Mesenchymal stem cell (in vitro differentiated cells and primary cell): ENCODE results near the gene GPER1.
A peak's percentile ranks its signal among the peaks of the same experiment; 100 is the strongest.

ENCODE experiments used
- DNase-seq: peaks from one replicate; pipeline ENCODE4 v3.0.0-alpha.2; 2013
- H2AFZ ChIP-seq: one replicate; pipeline ENCODE4 v1.6.1; 2013; ENCODE audit warnings: low read depth, mild to moderate bottlenecking, control low read depth, inconsistent platforms, low read length, moderate library complexity
- H2AK5ac ChIP-seq: 2 replicates; pipeline ENCODE4 v1.6.1; 2013; ENCODE audit warnings: low read length, moderate library complexity, mild to moderate bottlenecking, inconsistent platforms; ENCODE audit not compliant: severe bottlenecking
- H2BK120ac ChIP-seq: one replicate; pipeline ENCODE4 v1.6.1; 2013; ENCODE audit warnings: low read depth, mild to moderate bottlenecking, inconsistent platforms, low read length, moderate library complexity
- H2BK12ac ChIP-seq, 2 experiments: one replicate each; pipeline ENCODE4 v1.6.1; 2013; ENCODE audit warnings: inconsistent platforms in 2 of 2, low read length in 2 of 2, mild to moderate bottlenecking in 2 of 2, moderate library complexity in 2 of 2, control low read depth in 1 of 2
- H2BK15ac ChIP-seq: one replicate; pipeline ENCODE4 v1.6.1; 2013; ENCODE audit warnings: mild to moderate bottlenecking, low read depth, inconsistent platforms; ENCODE audit not compliant: poor library complexity, severe bottlenecking
- H2BK5ac ChIP-seq: 2 replicates; pipeline ENCODE4 v1.6.1; 2013; ENCODE audit warnings: low read depth, mild to moderate bottlenecking, low read length, control low read depth, inconsistent platforms; ENCODE audit not compliant: poor library complexity, severe bottlenecking
- H3K14ac ChIP-seq, 2 experiments: one replicate each; pipeline ENCODE4 v1.6.1; 2013; ENCODE audit warnings: inconsistent platforms in 2 of 2, low read length in 2 of 2, control low read depth in 1 of 2, mild to moderate bottlenecking in 1 of 2, moderate library complexity in 1 of 2
- H3K18ac ChIP-seq, 2 experiments: one replicate each; pipeline ENCODE4 v1.6.1; 2013; ENCODE audit warnings: inconsistent platforms in 2 of 2, low read length in 2 of 2, control low read depth in 1 of 2, low read depth in 1 of 2, mild to moderate bottlenecking in 1 of 2
- H3K23ac ChIP-seq, 2 experiments: one replicate each; pipeline ENCODE4 v1.6.1; 2013; ENCODE audit warnings: inconsistent platforms in 2 of 2, low read length in 2 of 2, mild to moderate bottlenecking in 2 of 2, moderate library complexity in 2 of 2, control low read depth in 1 of 2
- H3K27ac ChIP-seq: 2 replicates; pipeline ENCODE4 v1.5.1; 2013; ENCODE audit warnings: mild to moderate bottlenecking, moderate library complexity, low read length, control low read depth, inconsistent platforms; ENCODE audit not compliant: poor library complexity, severe bottlenecking
- H3K27me3 ChIP-seq, 2 experiments: 2 replicates each; pipeline versions ENCODE4 v1.6.1 to v1.7.0; 2013; ENCODE audit warnings: low read length in 2 of 2, mild to moderate bottlenecking in 2 of 2, moderate library complexity in 2 of 2, control low read depth in 1 of 2, inconsistent platforms in 1 of 2; ENCODE audit not compliant: control insufficient read depth in 1 of 2, insufficient read depth in 1 of 2
- H3K36me3 ChIP-seq, 2 experiments: 2 replicates each; pipeline versions ENCODE4 v1.6.1 to v1.7.0; 2013; ENCODE audit warnings: low read length in 2 of 2, control low read depth in 1 of 2, inconsistent platforms in 1 of 2, low read depth in 1 of 2, mild to moderate bottlenecking in 1 of 2; ENCODE audit not compliant: insufficient read depth in 2 of 2, control insufficient read depth in 1 of 2
- H3K4ac ChIP-seq, 2 experiments: one replicate each; pipeline ENCODE4 v1.6.1; 2013; ENCODE audit warnings: inconsistent platforms in 2 of 2, low read length in 2 of 2, mild to moderate bottlenecking in 2 of 2, moderate library complexity in 2 of 2, control low read depth in 1 of 2, low read depth in 1 of 2
- H3K4me1 ChIP-seq: 2 replicates; pipeline ENCODE4 v1.6.1; 2013; ENCODE audit warnings: low read depth, low read length, control low read depth; ENCODE audit not compliant: control insufficient read depth, insufficient read depth
- H3K4me2 ChIP-seq: 2 replicates; pipeline ENCODE4 v1.6.1; 2013; ENCODE audit warnings: low read length, mild to moderate bottlenecking, inconsistent platforms; ENCODE audit not compliant: poor library complexity, severe bottlenecking
- H3K4me3 ChIP-seq, 2 experiments: 2 replicates each; pipeline versions ENCODE4 v1.5.1 to v1.7.0; 2013; ENCODE audit warnings: low read length in 2 of 2, mild to moderate bottlenecking in 2 of 2, control low read depth in 1 of 2, low read depth in 1 of 2; ENCODE audit not compliant: insufficient read depth in 1 of 2
- H3K79me1 ChIP-seq: replicated peaks from 2 replicates; pipeline ENCODE4 v1.6.1; 2013; ENCODE audit warnings: mild to moderate bottlenecking, control low read depth, low read length, inconsistent platforms; ENCODE audit not compliant: poor library complexity, severe bottlenecking
- H3K9ac ChIP-seq: 2 replicates; pipeline ENCODE4 v1.7.0; 2013; ENCODE audit warnings: mild to moderate bottlenecking, low read length, moderate library complexity
- H3K9me3 ChIP-seq: 2 replicates; pipeline ENCODE4 v1.7.0; 2013; ENCODE audit warnings: mild to moderate bottlenecking, low read length; ENCODE audit not compliant: control insufficient read depth
- H4K8ac ChIP-seq: one replicate; pipeline ENCODE4 v1.6.1; 2013; ENCODE audit warnings: inconsistent platforms, mild to moderate bottlenecking, low read length, moderate library complexity
- H4K91ac ChIP-seq: one replicate; pipeline ENCODE4 v1.6.1; 2013; ENCODE audit warnings: mild to moderate bottlenecking, low read length, inconsistent platforms
- WGBS: methylation state at CpG from one replicate; pipeline ENCODE4 v1.1.7; 2013; ENCODE audit warnings: mixed read lengths; 5-methylcytosine and 5-hydroxymethylcytosine counted together

GPER1 gene

DNA sequence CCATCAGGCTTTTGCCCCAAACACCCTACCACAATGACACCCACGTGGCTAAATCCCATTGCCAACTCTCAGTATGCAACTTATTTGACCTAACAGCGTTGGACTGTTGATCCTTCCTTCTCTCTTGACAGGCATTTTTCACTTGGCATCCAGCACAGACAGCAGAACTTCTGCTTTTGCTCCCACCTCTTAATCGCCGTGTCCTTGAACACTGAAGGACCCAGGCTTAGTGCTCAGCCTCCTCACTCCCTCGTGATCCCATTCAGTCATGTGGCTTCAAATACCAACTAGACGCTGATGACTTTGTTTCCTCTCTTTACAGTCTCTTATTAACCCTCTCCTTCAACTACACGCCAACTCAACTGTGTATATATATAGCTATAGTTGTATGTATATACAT, 47.0 kb downstream of the GPER1 start:
- Histone ChIP-seq H2AFZ (no peak overlapping the region), H3K4me3 (no peak overlapping the region), H3K14ac (no peak overlapping the region), H3K4me2 (no peak overlapping the region), H3K4ac (no peak overlapping the region), H3K4me1 (peaks cover 11% of the 10 kb centered on the region), H4K8ac (no peak overlapping the region), H3K9me3 (no peaks in the 10 kb centered on the region), H3K27ac (no peak overlapping the region), H2BK120ac (no peak overlapping the region), H2BK15ac (no peak overlapping the region), H3K36me3 (peaks cover under 1 to 8% of the 10 kb centered on the region in 2 experiments), H2BK12ac (no peak overlapping the region), H3K23ac (no peak overlapping the region), H2BK5ac (no peak overlapping the region), H3K18ac (no peak overlapping the region), H3K79me1 (peaks cover 30% of the 10 kb centered on the region), H4K91ac (no peak overlapping the region), H2AK5ac (no peak overlapping the region), H3K9ac (no peak overlapping the region), H3K27me3 (no peaks in the 10 kb centered on the region)
- 98% methylated on average over 5 of the region's 7 CpGs for WGBS
- DNase-seq, result no peak

DNA sequence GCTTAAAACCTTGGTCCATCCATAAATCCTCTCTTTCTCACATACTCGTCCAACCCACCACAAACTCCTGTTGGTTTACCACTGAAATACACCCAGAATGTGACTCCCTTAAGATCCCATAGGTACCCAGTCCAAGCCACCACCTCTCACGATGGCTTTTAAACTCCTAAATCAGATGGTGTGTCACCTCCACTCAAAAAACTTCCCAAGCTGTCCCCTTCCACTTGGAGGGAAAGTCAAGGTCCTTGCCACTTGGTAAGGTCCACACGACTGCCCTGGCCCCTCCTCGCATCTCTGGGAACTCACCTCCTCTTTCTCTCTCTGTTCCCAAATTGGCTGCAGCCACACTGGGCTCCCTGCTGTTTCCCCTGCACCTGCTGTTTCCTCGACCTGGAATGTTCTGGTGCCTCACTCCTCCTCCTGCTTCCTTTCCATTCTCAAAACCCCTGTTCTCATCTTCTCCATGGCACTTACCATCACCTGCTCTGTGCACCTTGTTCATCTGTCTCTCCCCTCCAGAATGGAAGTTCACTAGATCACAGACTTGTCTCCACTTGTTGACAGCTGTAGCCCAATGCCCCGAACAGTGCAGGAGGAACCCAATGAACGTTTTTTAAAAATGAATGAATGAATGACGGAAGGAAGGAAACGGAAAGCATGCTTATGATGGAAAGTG, 49.1 kb downstream of the GPER1 start:
- no peak overlapping the region for H3K27ac ChIP-seq
- H2BK12ac ChIP-seq, result no peak overlapping the region
- H2AFZ ChIP-seq, result no peak overlapping the region
- peak overlapping the region in 1 of 2 experiments; percentile 75 for H3K4ac ChIP-seq
- DNase-seq, result peak; percentile 20
- H3K4me1 ChIP-seq, result peaks cover 10% of the 10 kb centered on the region
- H2BK5ac ChIP-seq, result no peak overlapping the region
- peak overlapping the region in 1 of 2 experiments; percentile 54 for H3K18ac ChIP-seq
- peak overlapping the region; percentile 61 for H4K8ac ChIP-seq
- H3K36me3 ChIP-seq, result no peaks in the 10 kb centered on the region
- no peaks in the 10 kb centered on the region for H3K9me3 ChIP-seq
- no peak overlapping the region for H3K14ac ChIP-seq
- no peak overlapping the region for H3K23ac ChIP-seq
- no peak overlapping the region for H2BK15ac ChIP-seq
- H3K4me2 ChIP-seq, result peak overlapping the region; percentile 76
- peaks cover 23% of the 10 kb centered on the region for H3K79me1 ChIP-seq
- H3K4me3 ChIP-seq, result peak overlapping the region; percentile 93 to 94
- H2AK5ac ChIP-seq, result no peak overlapping the region
- H3K27me3 ChIP-seq, result no peaks in the 10 kb centered on the region
- WGBS, result 36% methylated on average over 9 of the region's 9 CpGs
- no peak overlapping the region for H4K91ac ChIP-seq
- H2BK120ac ChIP-seq, result no peak overlapping the region
- peak overlapping the region; percentile 94 for H3K9ac ChIP-seq

DNA sequence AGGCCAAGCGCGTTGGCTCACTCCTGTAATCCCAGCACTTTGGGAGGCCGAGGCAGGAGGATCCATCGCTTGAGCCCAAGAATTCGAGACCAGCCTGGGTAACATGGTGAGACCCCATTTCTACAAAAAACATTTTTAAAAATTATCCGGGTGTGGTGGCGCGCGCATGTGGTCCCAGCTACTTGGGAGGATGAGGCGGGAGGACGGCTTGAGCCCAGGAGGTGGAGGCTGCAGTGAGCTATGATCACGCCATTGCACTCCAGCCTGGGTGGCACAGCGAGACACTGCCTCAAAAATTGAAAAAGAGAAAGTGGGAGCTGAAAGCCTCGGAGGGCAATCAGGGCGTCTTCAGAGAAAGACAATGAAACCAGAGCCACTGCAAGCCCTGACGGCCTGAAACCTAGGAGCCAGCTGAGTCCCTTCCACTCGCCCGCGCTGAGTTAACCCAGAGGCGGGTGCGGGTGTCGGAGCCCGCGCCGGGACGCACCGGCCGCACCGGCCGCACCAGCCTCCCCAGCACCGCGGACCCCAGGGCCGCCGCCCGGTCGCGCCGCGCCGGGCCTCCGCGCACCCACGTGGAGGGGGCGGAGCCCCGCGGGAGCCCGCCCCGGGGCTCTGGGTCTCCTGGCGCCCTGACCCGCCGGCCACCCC, 49.7 kb downstream of the GPER1 start:
- peak overlapping the region; percentile 63 for H4K8ac ChIP-seq
- no peak overlapping the region for H3K27ac ChIP-seq
- H4K91ac ChIP-seq, result no peak overlapping the region
- H3K14ac ChIP-seq, result peak overlapping the region in 1 of 2 experiments; percentile 59
- WGBS, result 13% methylated on average over 33 of the region's 51 CpGs
- no peaks in the 10 kb centered on the region for H3K27me3 ChIP-seq
- H2AK5ac ChIP-seq, result no peak overlapping the region
- H3K9ac ChIP-seq, result peak overlapping the region; percentile 94
- H3K9me3 ChIP-seq, result no peaks in the 10 kb centered on the region
- no peak overlapping the region for H2BK12ac ChIP-seq
- peak overlapping the region in 1 of 2 experiments; percentile 82 for H3K18ac ChIP-seq
- peak overlapping the region; percentile 76 for H3K4me2 ChIP-seq
- H3K4me3 ChIP-seq, result peak overlapping the region; percentile 93 to 94
- H3K4ac ChIP-seq, result peak overlapping the region in 1 of 2 experiments; percentile 88
- peak overlapping the region; percentile 77 for H2BK15ac ChIP-seq
- no peak for DNase-seq
- H2BK120ac ChIP-seq, result no peak overlapping the region
- H2AFZ ChIP-seq, result peak overlapping the region; percentile 91
- peaks cover 20% of the 10 kb centered on the region for H3K79me1 ChIP-seq
- H3K36me3 ChIP-seq, result no peaks in the 10 kb centered on the region
- H2BK5ac ChIP-seq, result peak overlapping the region; percentile 80
- H3K4me1 ChIP-seq, result peaks cover 10% of the 10 kb centered on the region
- H3K23ac ChIP-seq, result peak overlapping the region in 1 of 2 experiments; percentile 83

DNA sequence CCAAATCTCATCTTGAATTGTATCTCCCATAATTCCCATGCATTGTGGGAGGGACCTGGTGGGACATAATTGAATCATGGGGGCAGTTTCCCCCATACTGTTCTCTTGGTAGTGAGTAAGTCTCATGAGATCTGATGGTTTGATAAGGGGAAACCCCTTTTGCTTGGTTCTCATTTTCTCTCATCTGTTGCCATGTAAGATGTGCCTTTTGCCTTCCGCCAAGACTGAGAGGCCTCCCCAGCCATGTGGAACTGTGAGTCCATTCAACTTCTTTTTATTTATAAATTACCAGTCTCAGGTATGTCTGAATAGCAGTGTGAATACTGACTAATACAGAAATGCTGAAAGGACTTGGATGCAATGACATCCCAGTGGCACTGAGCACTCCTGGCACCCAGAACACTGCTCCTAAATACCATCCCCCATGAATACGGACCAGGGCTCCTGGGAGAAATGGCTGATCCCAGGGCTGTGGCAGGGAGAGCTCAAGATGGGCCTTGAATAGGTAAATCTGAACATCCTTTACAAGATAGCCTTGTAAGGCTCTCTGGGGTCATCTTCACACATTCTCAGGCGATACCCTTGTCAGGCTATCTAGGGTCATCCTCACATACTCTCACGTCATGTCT, 52.7 kb downstream of the GPER1 start:
- no peak overlapping the region for H2BK5ac ChIP-seq
- H3K9ac ChIP-seq, result no peak overlapping the region
- H2AK5ac ChIP-seq, result no peak overlapping the region
- H2BK120ac ChIP-seq, result no peak overlapping the region
- no peak overlapping the region for H2AFZ ChIP-seq
- WGBS, result 95% methylated on average over 3 of the region's 4 CpGs
- H3K4me3 ChIP-seq, result no peak overlapping the region
- H3K36me3 ChIP-seq, result peaks cover 0 to 4% of the 10 kb centered on the region in 2 experiments
- H2BK15ac ChIP-seq, result no peak overlapping the region
- no peak overlapping the region for H2BK12ac ChIP-seq
- no peak overlapping the region for H3K27ac ChIP-seq
- H3K79me1 ChIP-seq, result peaks cover 13% of the 10 kb centered on the region
- no peak overlapping the region for H3K4me2 ChIP-seq
- H3K27me3 ChIP-seq, result no peaks in the 10 kb centered on the region
- no peak overlapping the region for H3K23ac ChIP-seq
- H3K4me1 ChIP-seq, result peaks cover 10% of the 10 kb centered on the region
- no peaks in the 10 kb centered on the region for H3K9me3 ChIP-seq
- no peak overlapping the region for H3K14ac ChIP-seq
- H4K91ac ChIP-seq, result no peak overlapping the region
- DNase-seq, result no peak
- no peak overlapping the region for H4K8ac ChIP-seq
- H3K18ac ChIP-seq, result no peak overlapping the region
- no peak overlapping the region for H3K4ac ChIP-seq
